ENCODE data around the gene PTPDC1. TPM values are rescaled to one million over a fixed set of nuclear protein-coding genes. Genes with fewer than 3 reads are reported as not detected.

Gene PTPDC1
- total and polyA plus RNA-seq, 9 of the 15 experiments (the other 6 are each of a cell fraction or from before 2014, with no cell fraction given): 1.1 to 8.1 (median 5.7) TPM

DNA sequence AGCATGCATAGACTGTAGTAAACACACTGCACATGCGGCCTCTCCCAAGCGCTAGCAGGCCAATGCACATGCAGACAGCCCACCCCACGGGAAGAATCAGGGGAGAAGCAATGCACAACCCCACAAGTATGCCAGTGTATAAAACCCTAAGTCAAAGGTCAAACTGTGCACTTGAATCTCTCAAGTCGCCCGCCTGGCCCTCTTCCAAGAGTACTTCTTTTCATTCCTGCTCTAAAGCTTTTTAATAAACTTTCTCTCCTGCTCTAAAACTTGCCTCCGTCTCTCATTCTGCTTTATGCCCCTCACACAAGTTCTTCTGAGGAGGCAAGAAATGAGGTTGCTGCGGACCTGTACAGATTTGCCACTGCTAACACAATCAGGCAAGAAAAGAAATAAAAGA lies 50.4 kb downstream of the PTPDC1 start:
- H4K20me1 ChIP-seq (replicated peaks; ENCODE audit: control insufficient read depth, insufficient read depth, low read length): no peaks in the 10 kb centered on the region
- H3K4me3 ChIP-seq: no peak overlapping the region
- H3K9me3 ChIP-seq (replicated peaks; ENCODE audit: control insufficient read depth, insufficient read depth, low read depth, low read length): peaks cover 1% of the 10 kb centered on the region
- H3K9me1 ChIP-seq (ENCODE audit: control insufficient read depth, insufficient read depth, low read length): no peaks in the 10 kb centered on the region
- TF ChIP-seq MYBL2 (IDR thresholded peaks at IDR 0.05; ENCODE audit: low read depth) (no peak), MYBL2 (CRISPR knock-in tag; IDR thresholded peaks at IDR 0.05; ENCODE audit: borderline replicate concordance) (no peak), ARID1B (IDR thresholded peaks at IDR 0.05) (no peak), HNRNPK (IDR thresholded peaks at IDR 0.05; ENCODE audit: low read depth, low read length, poor library complexity, severe bottlenecking) (no peak), SP1 (CRISPR knock-in tag; IDR thresholded peaks at IDR 0.05) (no peak), HMG20A (CRISPR knock-in tag; conservative IDR thresholded peaks at IDR 0.05) (no peak), ATF1 (CRISPR knock-in tag; IDR thresholded peaks at IDR 0.05) (no peak), ATF1 (tag; IDR thresholded peaks at IDR 0.05) (no peak), GTF2E2 (tag; IDR thresholded peaks at IDR 0.05) (no peak), SIN3B (IDR thresholded peaks at IDR 0.05; ENCODE audit: low read depth) (no peak), TEAD1 (CRISPR knock-in tag; IDR thresholded peaks at IDR 0.05) (no peak), HMGN3 (IDR thresholded peaks at IDR 0.05; ENCODE audit: borderline replicate concordance, extremely low read depth, insufficient read length, low read depth, low read length) (no peak), MECOM (CRISPR knock-in tag; IDR thresholded peaks at IDR 0.05) (no peak), ZNF449 (CRISPR knock-in tag; IDR thresholded peaks at IDR 0.05) (no peak), CBX1 (IDR thresholded peaks at IDR 0.05; ENCODE audit: low read depth) (no peak), MAFF (IDR thresholded peaks at IDR 0.05; ENCODE audit: low read length) (no peak), ZNF583 (CRISPR knock-in tag; IDR thresholded peaks at IDR 0.05) (no peak), MCM3 (IDR thresholded peaks at IDR 0.05) (no peak)
- TF ChIP-seq, protein P1, sequence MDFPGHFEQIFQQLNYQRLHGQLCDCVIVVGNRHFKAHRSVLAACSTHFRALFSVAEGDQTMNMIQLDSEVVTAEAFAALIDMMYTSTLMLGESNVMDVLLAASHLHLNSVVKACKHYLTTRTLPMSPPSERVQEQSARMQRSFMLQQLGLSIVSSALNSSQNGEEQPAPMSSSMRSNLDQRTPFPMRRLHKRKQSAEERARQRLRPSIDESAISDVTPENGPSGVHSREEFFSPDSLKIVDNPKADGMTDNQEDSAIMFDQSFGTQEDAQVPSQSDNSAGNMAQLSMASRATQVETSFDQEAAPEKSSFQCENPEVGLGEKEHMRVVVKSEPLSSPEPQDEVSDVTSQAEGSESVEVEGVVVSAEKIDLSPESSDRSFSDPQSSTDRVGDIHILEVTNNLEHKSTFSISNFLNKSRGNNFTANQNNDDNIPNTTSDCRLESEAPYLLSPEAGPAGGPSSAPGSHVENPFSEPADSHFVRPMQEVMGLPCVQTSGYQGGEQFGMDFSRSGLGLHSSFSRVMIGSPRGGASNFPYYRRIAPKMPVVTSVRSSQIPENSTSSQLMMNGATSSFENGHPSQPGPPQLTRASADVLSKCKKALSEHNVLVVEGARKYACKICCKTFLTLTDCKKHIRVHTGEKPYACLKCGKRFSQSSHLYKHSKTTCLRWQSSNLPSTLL (IDR thresholded peaks at IDR 0.05): no peak
- TF ChIP-seq, protein P2, sequence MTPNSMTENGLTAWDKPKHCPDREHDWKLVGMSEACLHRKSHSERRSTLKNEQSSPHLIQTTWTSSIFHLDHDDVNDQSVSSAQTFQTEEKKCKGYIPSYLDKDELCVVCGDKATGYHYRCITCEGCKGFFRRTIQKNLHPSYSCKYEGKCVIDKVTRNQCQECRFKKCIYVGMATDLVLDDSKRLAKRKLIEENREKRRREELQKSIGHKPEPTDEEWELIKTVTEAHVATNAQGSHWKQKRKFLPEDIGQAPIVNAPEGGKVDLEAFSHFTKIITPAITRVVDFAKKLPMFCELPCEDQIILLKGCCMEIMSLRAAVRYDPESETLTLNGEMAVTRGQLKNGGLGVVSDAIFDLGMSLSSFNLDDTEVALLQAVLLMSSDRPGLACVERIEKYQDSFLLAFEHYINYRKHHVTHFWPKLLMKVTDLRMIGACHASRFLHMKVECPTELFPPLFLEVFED (CRISPR knock-in tag; conservative IDR thresholded peaks at IDR 0.05): no peak
- TF ChIP-seq, protein P3, sequence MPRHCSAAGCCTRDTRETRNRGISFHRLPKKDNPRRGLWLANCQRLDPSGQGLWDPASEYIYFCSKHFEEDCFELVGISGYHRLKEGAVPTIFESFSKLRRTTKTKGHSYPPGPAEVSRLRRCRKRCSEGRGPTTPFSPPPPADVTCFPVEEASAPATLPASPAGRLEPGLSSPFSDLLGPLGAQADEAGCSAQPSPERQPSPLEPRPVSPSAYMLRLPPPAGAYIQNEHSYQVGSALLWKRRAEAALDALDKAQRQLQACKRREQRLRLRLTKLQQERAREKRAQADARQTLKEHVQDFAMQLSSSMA (CRISPR knock-in tag; IDR thresholded peaks at IDR 0.05): no peak
- intact Hi-C loops (cut with micrococcal nuclease): no loop called here
- no peak overlapping the region for H3K4me2 ChIP-seq (ENCODE audit: insufficient read depth, low read length)
- 65% methylated on average over 7 of the region's 7 CpGs for WGBS (ENCODE audit: insufficient coverage, low coverage, missing lambda C conversion rate)
- no peaks in the 10 kb centered on the region for H3K79me2 ChIP-seq (ENCODE audit: control insufficient read depth, insufficient read depth, low read length)
- H3K9ac ChIP-seq (ENCODE audit: insufficient read depth in 1 of 2, low read depth in 2 of 2, low read length in 2 of 2): no peak overlapping the region
- ChIA-PET CTCF (ENCODE audit: low intra/inter-chr PET ratio) (no interaction called here), POLR2A (interaction anchor here (1.0 to 2.5 kb wide), 2 partner anchors 10 to 32 kb away, joined by 3 to 7 read pairs; no protein-coding TSS in a partner anchor)
- H3K36me3 ChIP-seq (ENCODE audit: control insufficient read depth, insufficient read depth, low read length): no peaks in the 10 kb centered on the region
- H3K27ac ChIP-seq (ENCODE audit: extremely low read depth, low read depth, low read length): no peak overlapping the region
- FAIRE-seq: no peak
- in situ Hi-C loops (cut with MboI): no loop called here
- no TSS peak for BruUV-seq (replicated peaks)
- H3K4me1 ChIP-seq (replicated peaks in 1 of 2; ENCODE audit: control insufficient read depth in 2 of 2, insufficient read depth in 2 of 2, low read length in 2 of 2): peaks cover 6 to 13% of the 10 kb centered on the region in 2 experiments; a peak in 4 of 5 replicates
- no peaks in the 10 kb centered on the region for H3K27me3 ChIP-seq (ENCODE audit: control insufficient read depth in 2 of 2, insufficient read depth in 2 of 2, low read length in 2 of 2)
- no peak overlapping the region for H2AFZ ChIP-seq (ENCODE audit: low read depth, low read length)
- no peak for DNase-seq (ENCODE audit: extremely low read depth in 1 of 4, low spot score in 3 of 4)
- no peak for ATAC-seq

All from K562 (cell line).